WERI-Rb-1 (cell line): ENCODE results near the gene HS3ST3A1.

Experiments
- DNase-seq: peaks from one replicate; pipeline ENCODE4 v3.0.0-alpha.2; 2020
- H3K27ac ChIP-seq: fragments of 250-450 bp; sonication (Bioruptor Pico); 2 replicates; pipeline ENCODE4 v1.5.1; 2020; ENCODE audit warnings: mild to moderate bottlenecking, moderate library complexity
- H3K27me3 ChIP-seq: fragments of 250-450 bp; sonication (Bioruptor Pico); 2 replicates; pipeline ENCODE4 v1.5.1; 2021; ENCODE audit warnings: mild to moderate bottlenecking, low read depth, moderate library complexity; ENCODE audit not compliant: insufficient read depth, severe bottlenecking
- H3K36me3 ChIP-seq: fragments of 250-450 bp; sonication (Bioruptor Pico); 2 replicates; pipeline ENCODE4 v1.5.1; 2020; ENCODE audit warnings: mild to moderate bottlenecking, moderate library complexity
- H3K4me3 ChIP-seq: 2 replicates; pipeline ENCODE4 v1.5.1; 2011; ENCODE audit warnings: low read depth, mild to moderate bottlenecking, control low read depth, low read length
- H3K9me3 ChIP-seq: fragments of 250-450 bp; sonication (Bioruptor Pico); 2 replicates; pipeline ENCODE4 v1.5.1; 2021; ENCODE audit warnings: mild to moderate bottlenecking, moderate library complexity; ENCODE audit not compliant: severe bottlenecking
- TF ChIP-seq, protein P1 (sequence below): IDR thresholded peaks from 2 replicates; pipeline ENCODE4 v1.5.1; 2011; ENCODE audit warnings: low read depth, mild to moderate bottlenecking, control low read depth, inconsistent platforms, low read length

Gene HS3ST3A1

GRCh38 chr17:13546851-13547250, 54.9 kb downstream of the HS3ST3A1 start:
- Histone ChIP-seq H3K36me3 (no peaks in the 10 kb centered on the region), H3K27me3 (no peaks in the 10 kb centered on the region), H3K4me3 (no peak overlapping the region), H3K27ac (no peak overlapping the region), H3K9me3 (no peaks in the 10 kb centered on the region)
- TF ChIP-seq, protein P1, sequence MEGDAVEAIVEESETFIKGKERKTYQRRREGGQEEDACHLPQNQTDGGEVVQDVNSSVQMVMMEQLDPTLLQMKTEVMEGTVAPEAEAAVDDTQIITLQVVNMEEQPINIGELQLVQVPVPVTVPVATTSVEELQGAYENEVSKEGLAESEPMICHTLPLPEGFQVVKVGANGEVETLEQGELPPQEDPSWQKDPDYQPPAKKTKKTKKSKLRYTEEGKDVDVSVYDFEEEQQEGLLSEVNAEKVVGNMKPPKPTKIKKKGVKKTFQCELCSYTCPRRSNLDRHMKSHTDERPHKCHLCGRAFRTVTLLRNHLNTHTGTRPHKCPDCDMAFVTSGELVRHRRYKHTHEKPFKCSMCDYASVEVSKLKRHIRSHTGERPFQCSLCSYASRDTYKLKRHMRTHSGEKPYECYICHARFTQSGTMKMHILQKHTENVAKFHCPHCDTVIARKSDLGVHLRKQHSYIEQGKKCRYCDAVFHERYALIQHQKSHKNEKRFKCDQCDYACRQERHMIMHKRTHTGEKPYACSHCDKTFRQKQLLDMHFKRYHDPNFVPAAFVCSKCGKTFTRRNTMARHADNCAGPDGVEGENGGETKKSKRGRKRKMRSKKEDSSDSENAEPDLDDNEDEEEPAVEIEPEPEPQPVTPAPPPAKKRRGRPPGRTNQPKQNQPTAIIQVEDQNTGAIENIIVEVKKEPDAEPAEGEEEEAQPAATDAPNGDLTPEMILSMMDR: no peak
- DNase-seq: no peak

GRCh38 chr17:13545941-13546340, 55.8 kb downstream of the HS3ST3A1 start:
- no peak for DNase-seq
- no peaks in the 10 kb centered on the region for H3K9me3 ChIP-seq
- H3K27ac ChIP-seq: no peak overlapping the region

DNA sequence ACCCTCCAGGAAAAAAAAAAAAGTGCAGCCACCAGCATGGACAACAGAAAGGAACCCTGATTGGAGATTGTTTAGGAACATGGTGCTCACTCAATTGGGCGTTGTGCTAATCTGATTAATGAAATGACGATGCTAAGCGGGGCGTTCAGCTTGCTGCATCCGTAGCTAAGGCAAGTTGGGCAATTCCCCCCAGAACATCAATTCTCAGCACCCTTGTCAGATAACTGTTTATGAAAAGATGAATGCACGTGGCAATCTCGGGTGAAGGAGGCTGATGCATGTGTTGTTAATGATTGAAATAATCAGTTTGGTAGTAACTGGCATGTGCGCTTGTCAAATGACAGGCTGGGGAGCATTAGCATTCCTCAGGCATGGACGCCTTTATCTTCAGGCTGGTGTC, 57.0 kb downstream of the HS3ST3A1 start:
- DNase-seq: no peak
- Histone ChIP-seq H3K4me3 (peak overlapping the region; percentile 12; the same call in 1 of the 2 replicates), H3K36me3 (no peaks in the 10 kb centered on the region), H3K9me3 (no peaks in the 10 kb centered on the region), H3K27ac (no peak overlapping the region), H3K27me3 (no peaks in the 10 kb centered on the region)
- TF ChIP-seq, protein P1: no peak

More at GRCh38 chr17:13545941-13546340, 55.8 kb downstream of the HS3ST3A1 start:
- TF ChIP-seq, protein P1: no peak
- Histone ChIP-seq H3K36me3 (no peaks in the 10 kb centered on the region), H3K27me3 (no peaks in the 10 kb centered on the region), H3K4me3 (no peak overlapping the region)

- Histone ChIP-seq H3K27me3 (no peaks in the 10 kb centered on the region), H3K27ac (peak overlapping the region; percentile 69), H3K9me3 (no peaks in the 10 kb centered on the region), H3K36me3 (no peaks in the 10 kb centered on the region), H3K4me3 (no peak overlapping the region)
- TF ChIP-seq, protein P1: no peak
- DNase-seq: peak; percentile 86
Measured at GRCh38 chr17:13544292-13544691, 57.4 kb downstream of the HS3ST3A1 start.

GRCh38 chr17:13542636-13543035, 59.1 kb downstream of the HS3ST3A1 start:
- TF ChIP-seq, protein P1: no peak
- Histone ChIP-seq H3K36me3 (no peaks in the 10 kb centered on the region), H3K27me3 (no peaks in the 10 kb centered on the region), H3K9me3 (no peaks in the 10 kb centered on the region), H3K4me3 (no peak overlapping the region), H3K27ac (no peak overlapping the region)
- no peak for DNase-seq

DNA sequence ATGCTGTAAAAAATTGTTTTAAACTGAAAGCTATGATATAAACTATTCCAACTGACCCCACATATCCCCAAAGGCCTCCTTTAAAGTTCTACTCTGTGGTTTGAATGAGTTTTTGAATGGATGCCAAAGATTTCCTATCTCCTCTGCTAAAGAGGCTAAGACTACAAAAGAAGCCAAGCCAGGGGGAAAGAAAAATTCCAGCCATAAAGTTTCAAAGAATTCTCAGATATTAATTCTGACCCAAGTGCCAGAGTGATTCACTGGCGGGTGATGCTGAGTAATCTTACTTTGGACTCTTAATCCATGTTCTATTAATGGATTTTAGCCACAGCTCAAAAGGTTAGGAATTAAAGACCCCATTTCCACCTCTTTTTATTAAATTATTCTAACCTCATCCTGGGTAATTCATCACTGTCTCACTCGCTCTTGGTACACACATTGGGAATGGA, 60.7 kb downstream of the HS3ST3A1 start:
- Histone ChIP-seq H3K9me3 (no peaks in the 10 kb centered on the region), H3K36me3 (no peaks in the 10 kb centered on the region), H3K27ac (no peak overlapping the region), H3K4me3 (no peak overlapping the region), H3K27me3 (no peaks in the 10 kb centered on the region)
- TF ChIP-seq, protein P1: no peak
- DNase-seq: no peak
